AG09309 (cell line): Measurements from ENCODE around the gene IGSF5.

Source experiments
- DNase-seq: peaks from one replicate; pipeline ENCODE4 v3.0.0-alpha.2; 2010; ENCODE audit warnings: low read depth
- H3K4me3 ChIP-seq: 2 replicates; pipeline ENCODE4 v1.5.1; 2011; ENCODE audit warnings: mild to moderate bottlenecking, low read depth, low read length, moderate library complexity; ENCODE audit not compliant: control insufficient read depth
- TF ChIP-seq, protein P1 (sequence below): IDR thresholded peaks from 2 replicates; pipeline ENCODE4 v1.5.1; 2011; ENCODE audit warnings: mild to moderate bottlenecking, low read depth, low read length, inconsistent platforms; ENCODE audit not compliant: insufficient read depth, control insufficient read depth; ENCODE audit errors: missing control alignments

Gene IGSF5

DNA sequence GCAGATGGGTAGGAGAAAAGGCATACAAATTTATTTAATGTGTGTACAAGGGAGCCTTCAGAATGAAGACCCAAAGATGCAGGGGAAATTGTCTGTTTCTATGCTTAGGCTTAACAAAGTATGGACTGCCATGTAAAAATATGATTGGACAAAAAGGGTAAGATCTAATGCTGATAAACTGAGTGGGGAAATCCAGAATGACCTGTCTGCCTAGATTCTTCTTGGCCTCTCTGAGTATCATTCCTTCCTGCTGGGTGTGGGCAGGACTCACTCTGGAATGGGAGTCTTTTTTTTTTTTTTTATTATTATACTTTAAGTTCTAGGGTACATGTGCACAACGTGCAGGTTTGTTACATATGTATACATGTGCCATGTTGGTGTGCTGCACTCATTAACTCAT is 61.0 kb downstream of the IGSF5 start:
- TF ChIP-seq, protein P1, sequence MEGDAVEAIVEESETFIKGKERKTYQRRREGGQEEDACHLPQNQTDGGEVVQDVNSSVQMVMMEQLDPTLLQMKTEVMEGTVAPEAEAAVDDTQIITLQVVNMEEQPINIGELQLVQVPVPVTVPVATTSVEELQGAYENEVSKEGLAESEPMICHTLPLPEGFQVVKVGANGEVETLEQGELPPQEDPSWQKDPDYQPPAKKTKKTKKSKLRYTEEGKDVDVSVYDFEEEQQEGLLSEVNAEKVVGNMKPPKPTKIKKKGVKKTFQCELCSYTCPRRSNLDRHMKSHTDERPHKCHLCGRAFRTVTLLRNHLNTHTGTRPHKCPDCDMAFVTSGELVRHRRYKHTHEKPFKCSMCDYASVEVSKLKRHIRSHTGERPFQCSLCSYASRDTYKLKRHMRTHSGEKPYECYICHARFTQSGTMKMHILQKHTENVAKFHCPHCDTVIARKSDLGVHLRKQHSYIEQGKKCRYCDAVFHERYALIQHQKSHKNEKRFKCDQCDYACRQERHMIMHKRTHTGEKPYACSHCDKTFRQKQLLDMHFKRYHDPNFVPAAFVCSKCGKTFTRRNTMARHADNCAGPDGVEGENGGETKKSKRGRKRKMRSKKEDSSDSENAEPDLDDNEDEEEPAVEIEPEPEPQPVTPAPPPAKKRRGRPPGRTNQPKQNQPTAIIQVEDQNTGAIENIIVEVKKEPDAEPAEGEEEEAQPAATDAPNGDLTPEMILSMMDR = no peak

GRCh38 chr21:39807738-39808137 is 62.8 kb downstream of the IGSF5 start:
- TF ChIP-seq, protein P1 = no peak
- H3K4me3 ChIP-seq = no peak overlapping the region
- DNase-seq = no peak

More for the DNA sequence above, 61.0 kb downstream of the IGSF5 start:
- no peak for DNase-seq
- no peak overlapping the region for H3K4me3 ChIP-seq

DNA sequence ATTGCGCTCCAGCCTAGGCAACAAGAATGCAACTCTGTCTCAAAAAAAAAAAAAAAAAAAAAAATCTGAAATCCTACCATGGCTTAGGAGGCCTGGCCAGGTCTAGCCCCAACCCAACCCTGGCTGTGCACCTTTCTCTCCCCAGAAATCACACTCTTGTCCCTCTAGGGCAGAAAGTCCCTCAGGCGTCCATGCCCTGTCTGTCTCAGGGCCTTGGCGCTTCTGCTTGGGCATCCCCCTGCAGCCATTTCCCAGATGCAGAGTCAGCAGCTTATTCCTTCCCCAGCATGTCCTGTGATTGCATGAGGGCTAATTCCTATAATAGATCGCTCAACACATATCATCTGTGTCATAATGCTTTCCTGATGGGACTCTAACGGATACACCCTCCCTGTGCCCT is 65.0 kb downstream of the IGSF5 start:
- no peak for DNase-seq
- TF ChIP-seq, protein P1 = no peak
- no peak overlapping the region for H3K4me3 ChIP-seq

GRCh38 chr21:39812983-39813382 is 68.0 kb downstream of the IGSF5 start:
- no peak overlapping the region for H3K4me3 ChIP-seq
- no peak for DNase-seq
- TF ChIP-seq, protein P1 = no peak

GRCh38 chr21:39818557-39818956 is 73.6 kb downstream of the IGSF5 start:
- TF ChIP-seq, protein P1 = no peak
- no peak overlapping the region for H3K4me3 ChIP-seq

GRCh38 chr21:39822042-39822441 is 77.1 kb downstream of the IGSF5 start:
- DNase-seq = no peak
- no peak overlapping the region for H3K4me3 ChIP-seq
- TF ChIP-seq, protein P1 = no peak

More at GRCh38 chr21:39818557-39818956, 73.6 kb downstream of the IGSF5 start:
- DNase-seq = no peak

- TF ChIP-seq, protein P1 = no peak
- no peak overlapping the region for H3K4me3 ChIP-seq
- DNase-seq = no peak
Measured at GRCh38 chr21:39825250-39825649, 80.3 kb downstream of the IGSF5 start.
